ENCODE data around the gene PPP1R12A.

- TF ChIP-seq POLR2A (IDR thresholded peaks at IDR 0.05; ENCODE audit: borderline replicate concordance, extremely low read depth, insufficient read depth, insufficient read length) (no peak), MAX (IDR thresholded peaks at IDR 0.05) (no peak), CBX3 (IDR thresholded peaks at IDR 0.05; ENCODE audit: low read depth) (no peak), EZH2phosphoT487 (IDR thresholded peaks at IDR 0.05; ENCODE audit: borderline replicate concordance) (no peak), POLR2AphosphoS5 (IDR thresholded peaks at IDR 0.05; ENCODE audit: low read depth, low read length) (no peak), ELF1 (IDR thresholded peaks at IDR 0.05; ENCODE audit: borderline replicate concordance, low read depth) (no peak), ATF3 (IDR thresholded peaks at IDR 0.05) (no peak), YY1 (IDR thresholded peaks at IDR 0.05; ENCODE audit: extremely low read depth, insufficient replicate concordance, low read depth, low read length) (no peak), REST (IDR thresholded peaks at IDR 0.05; ENCODE audit: low read depth) (no peak), EZH2 (IDR thresholded peaks at IDR 0.05) (no peak)
- TF ChIP-seq, protein P1, sequence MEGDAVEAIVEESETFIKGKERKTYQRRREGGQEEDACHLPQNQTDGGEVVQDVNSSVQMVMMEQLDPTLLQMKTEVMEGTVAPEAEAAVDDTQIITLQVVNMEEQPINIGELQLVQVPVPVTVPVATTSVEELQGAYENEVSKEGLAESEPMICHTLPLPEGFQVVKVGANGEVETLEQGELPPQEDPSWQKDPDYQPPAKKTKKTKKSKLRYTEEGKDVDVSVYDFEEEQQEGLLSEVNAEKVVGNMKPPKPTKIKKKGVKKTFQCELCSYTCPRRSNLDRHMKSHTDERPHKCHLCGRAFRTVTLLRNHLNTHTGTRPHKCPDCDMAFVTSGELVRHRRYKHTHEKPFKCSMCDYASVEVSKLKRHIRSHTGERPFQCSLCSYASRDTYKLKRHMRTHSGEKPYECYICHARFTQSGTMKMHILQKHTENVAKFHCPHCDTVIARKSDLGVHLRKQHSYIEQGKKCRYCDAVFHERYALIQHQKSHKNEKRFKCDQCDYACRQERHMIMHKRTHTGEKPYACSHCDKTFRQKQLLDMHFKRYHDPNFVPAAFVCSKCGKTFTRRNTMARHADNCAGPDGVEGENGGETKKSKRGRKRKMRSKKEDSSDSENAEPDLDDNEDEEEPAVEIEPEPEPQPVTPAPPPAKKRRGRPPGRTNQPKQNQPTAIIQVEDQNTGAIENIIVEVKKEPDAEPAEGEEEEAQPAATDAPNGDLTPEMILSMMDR (IDR thresholded peaks at IDR 0.05 in 2 of 3, conservative IDR thresholded peaks at IDR 0.05 in 1 of 3; ENCODE audit: borderline replicate concordance in 1 of 3, insufficient read depth in 1 of 3, low read depth in 2 of 3, low read length in 2 of 3) = no peak
Measured at GRCh38 chr12:79841878-79842265, 93.0 kb downstream of the PPP1R12A start.
